GM21717 (cell line): ENCODE data around the gene IFNGR2.

Experiments
- ATAC-seq: cut with Tn5 transposase; IDR thresholded peaks from one replicate; pipeline ENCODE4 v1.9.1; 2021; ENCODE audit warnings: mild to moderate bottlenecking, moderate library complexity; ENCODE audit not compliant: unreplicated experiment

IFNGR2 gene

DNA sequence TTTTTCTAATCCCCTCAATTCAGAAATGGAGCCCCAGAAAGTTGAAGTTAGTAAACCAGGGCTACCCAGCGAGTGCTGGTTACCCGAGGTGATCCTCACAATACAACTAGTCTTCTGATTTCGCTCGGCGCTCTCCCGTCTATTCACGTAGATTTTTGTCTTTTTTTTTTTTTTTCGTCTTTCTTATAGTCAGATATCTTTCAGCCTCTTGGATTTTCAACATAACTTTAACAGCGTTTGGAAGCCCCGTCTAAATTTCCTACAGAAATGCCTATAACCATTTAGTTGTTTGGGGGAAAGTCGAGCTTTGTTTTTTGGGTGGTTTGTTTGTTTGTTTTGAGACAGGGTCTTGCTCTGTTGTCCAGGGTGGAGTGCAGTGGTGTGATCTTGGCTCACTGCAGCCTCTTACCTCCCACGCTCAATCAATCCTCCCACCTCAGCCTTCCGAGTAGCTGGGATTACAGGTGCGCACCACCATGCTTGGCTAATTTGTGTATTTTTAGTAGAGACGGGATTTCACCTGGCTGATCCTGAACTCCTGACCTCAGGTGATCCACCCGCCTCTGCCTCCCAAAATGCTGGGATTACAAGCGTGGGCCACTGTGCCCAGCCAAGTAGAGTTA, 77.4 kb downstream of the IFNGR2 start:
- ATAC-seq: no peak

DNA sequence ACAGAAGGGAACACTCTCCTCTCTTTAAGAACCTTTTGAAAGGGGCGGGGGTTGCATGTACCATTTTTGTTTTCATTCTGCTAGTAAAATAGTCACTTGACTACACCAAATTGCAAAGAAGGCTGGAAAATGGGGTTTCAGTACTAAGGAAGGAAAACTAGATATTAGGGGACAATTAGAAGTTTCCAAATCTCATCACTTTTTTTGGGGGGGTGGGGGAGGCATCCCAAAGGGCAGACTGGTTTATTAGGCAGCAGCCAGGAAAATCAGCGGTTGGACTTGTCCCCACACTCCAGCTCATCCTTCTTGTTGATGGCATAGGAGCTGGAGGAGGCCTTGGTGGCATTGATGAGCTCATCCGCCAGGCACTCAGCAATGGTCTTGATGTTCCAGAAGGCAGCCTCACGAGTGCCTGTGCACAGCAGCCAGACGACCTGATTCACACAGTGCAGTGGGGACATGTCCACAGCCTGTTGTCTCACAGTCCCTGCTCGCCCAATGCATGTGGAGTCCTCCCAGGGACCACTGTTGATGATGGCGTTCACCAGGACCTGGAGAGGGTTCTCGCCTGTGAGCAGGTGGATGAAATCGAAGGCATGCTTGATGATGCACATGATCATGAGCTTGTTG, 78.2 kb downstream of the IFNGR2 start:
- no peak for ATAC-seq
